Endothelial cell of umbilical vein (primary cell): ENCODE results near the gene PDE1A. TPM values are rescaled to one million over a fixed set of nuclear protein-coding genes. Genes with fewer than 3 reads are reported as not detected.

Experiments used
- BruUV-seq: library from RNA; stranded (reverse); fragments of 400-500 nt; replicated peaks from 2 replicates; lab custom pipeline; 2021; lab: Mats Ljungman, UMichigan
- CTCF ChIA-PET: fragments of 300-600, 350-600 bp; sonication (Branson Sonifier 250); formaldehyde crosslinking; loops from one replicate; lab custom pipeline; 2021; ENCODE audit warnings: antibody characterized with exemption, inconsistent platforms; lab: Charles Lee
- POLR2A ChIA-PET: fragments of 300-600, 350-600 bp; sonication (Branson Sonifier 250); formaldehyde crosslinking; loops from one replicate; lab custom pipeline; 2021; ENCODE audit warnings: antibody characterized with exemption, inconsistent platforms; lab: Charles Lee
- DNase-seq: peaks from one replicate; pipeline ENCODE4 v3.0.0-alpha.2; 2011; ENCODE audit warnings: low read depth, low spot score
- FAIRE-seq: peaks from 2 replicates; lab custom pipeline; 2011; peaks lifted over from hg19 to GRCh38; lab: Jason Lieb, UNC
- H2AFZ ChIP-seq: 2 replicates; pipeline ENCODE4 v1.6.0; 2012; ENCODE audit warnings: low read depth, low read length, control low read depth, inconsistent platforms
- H3K27ac ChIP-seq: 2 replicates; pipeline ENCODE4 v1.5.1; 2011; ENCODE audit warnings: low read depth, mild to moderate bottlenecking, control low read depth, low read length, moderate library complexity; ENCODE audit not compliant: insufficient read depth
- H3K27me3 ChIP-seq, 2 experiments: 2 replicates each; pipeline versions ENCODE4 v1.6.0 to v1.6.1; 2011; ENCODE audit warnings: low read length in 2 of 2, mixed read lengths in 1 of 2; ENCODE audit not compliant: control insufficient read depth in 2 of 2, insufficient read depth in 2 of 2
- H3K36me3 ChIP-seq, 2 experiments: 2 replicates in 1 of 2; 3 replicates in 1 of 2; pipeline ENCODE4 v1.5.1; 2011; ENCODE audit warnings: low read length in 2 of 2, mild to moderate bottlenecking in 1 of 2, moderate library complexity in 1 of 2; ENCODE audit not compliant: control insufficient read depth in 2 of 2, insufficient read depth in 2 of 2; ENCODE audit errors: extremely low read depth in 1 of 2
- H3K4me1 ChIP-seq: 3 replicates; pipeline ENCODE4 v1.5.1; 2011; ENCODE audit warnings: mild to moderate bottlenecking, low read length; ENCODE audit not compliant: control insufficient read depth, insufficient read depth; ENCODE audit errors: extremely low read depth
- H3K4me2 ChIP-seq: 2 replicates; pipeline ENCODE4 v1.6.1; 2011; ENCODE audit warnings: low read length, control low read depth, mixed read lengths; ENCODE audit not compliant: insufficient read depth
- H3K4me3 ChIP-seq, 3 experiments: fragments of 200-600 bp in 1 of 3; sonication (generic), shearing (Covaris generic) in 1 of 3; replicated peaks in 1 of 3; 2 replicates each; pipeline ENCODE4 v1.5.1; 2011 to 2016; ENCODE audit warnings: control low read depth in 3 of 3, low read length in 3 of 3, mild to moderate bottlenecking in 2 of 3, inconsistent platforms in 1 of 3, low read depth in 1 of 3, moderate library complexity in 1 of 3; ENCODE audit not compliant: insufficient read depth in 1 of 3
- H3K79me2 ChIP-seq: 2 replicates; pipeline ENCODE4 v1.6.0; 2012; ENCODE audit warnings: low read length, inconsistent platforms; ENCODE audit not compliant: control insufficient read depth, insufficient read depth
- H3K9ac ChIP-seq: replicated peaks from 2 replicates; pipeline ENCODE3; 2011; ENCODE audit warnings: low read length, control low read depth; ENCODE audit not compliant: insufficient read depth; ENCODE audit errors: extremely low read depth
- H3K9me1 ChIP-seq: replicated peaks from 3 replicates; pipeline ENCODE4 v1.6.0; 2011; ENCODE audit warnings: mild to moderate bottlenecking, low read length; ENCODE audit not compliant: control insufficient read depth, insufficient read depth; ENCODE audit errors: extremely low read depth
- H3K9me3 ChIP-seq: replicated peaks from 2 replicates; pipeline ENCODE4 v1.5.1; 2012; ENCODE audit warnings: low read length, inconsistent platforms; ENCODE audit not compliant: control insufficient read depth, insufficient read depth
- H4K20me1 ChIP-seq: replicated peaks from 2 replicates; pipeline ENCODE3; 2011; ENCODE audit warnings: mild to moderate bottlenecking, low read length; ENCODE audit not compliant: control insufficient read depth, insufficient read depth; ENCODE audit errors: extremely low read depth
- EZH2 ChIP-seq: IDR thresholded peaks from 2 replicates; pipeline ENCODE4 v1.6.1; 2012; ENCODE audit warnings: borderline replicate concordance, low read depth, mild to moderate bottlenecking, moderate library complexity, low read length, inconsistent platforms; ENCODE audit not compliant: severe bottlenecking
- FOS ChIP-seq: IDR thresholded peaks from 2 replicates; pipeline ENCODE4 v1.6.1; 2011; ENCODE audit warnings: mild to moderate bottlenecking, low read length, moderate library complexity, borderline replicate concordance; ENCODE audit not compliant: insufficient read depth
- GATA2 ChIP-seq: IDR thresholded peaks from 2 replicates; pipeline ENCODE4 v1.7.0; 2011; ENCODE audit warnings: low read depth, mild to moderate bottlenecking, moderate library complexity, mixed read lengths, low read length; ENCODE audit not compliant: insufficient read length, insufficient read depth
- JUN ChIP-seq: IDR thresholded peaks from 2 replicates; pipeline ENCODE4 v1.6.1; 2011; ENCODE audit warnings: borderline replicate concordance, low read depth; ENCODE audit not compliant: insufficient read length, insufficient read depth
- MYC ChIP-seq: IDR thresholded peaks from one replicate; pipeline ENCODE4 v1.6.1; 2011; ENCODE audit warnings: mild to moderate bottlenecking, low read depth, low read length
- POLR2A ChIP-seq: IDR thresholded peaks from 2 replicates; pipeline ENCODE4 v1.6.1; 2012; ENCODE audit warnings: low read depth, mild to moderate bottlenecking, control low read depth, low read length
- POLR2AphosphoS5 ChIP-seq: IDR thresholded peaks from 2 replicates; pipeline ENCODE4 v1.6.1; 2012; ENCODE audit warnings: low read depth, mild to moderate bottlenecking, control low read depth, low read length, moderate library complexity; ENCODE audit not compliant: insufficient read depth
- dilution Hi-C: fragments of 300-500 bp; cut with MboI; formaldehyde crosslinking; loops from one replicate; pipeline ENCODE4 v1.15.0; 2019; ENCODE audit warnings: low sequenced_read_pairs; ENCODE audit not compliant: extremely low pct_ligation_motif_present
- intact Hi-C: fragments of 100-400 bp; cut with micrococcal nuclease; formaldehyde crosslinking; loops from one replicate; pipeline ENCODE4 v1.10.0; 2022
- polyA plus RNA-seq, 4 experiments: library from polyadenylated mRNA; depleted of rRNA in 3 of 4; stranded (reverse) in 3 of 4; unstranded in 1 of 4; fragments of >200 nt; gene quantifications; 2 replicates each; pipeline versions ENCODE4 v1.2.1 to v1.2.3, GENCODE V29; 2011 to 2012; ENCODE audit warnings: missing spikeins in 1 of 4
- total RNA-seq: library from RNA; stranded (reverse); gene quantifications from 2 replicates; pipeline ENCODE4 v1.2.3, GENCODE V29; 2021
- TF ChIP-seq, protein P1 (sequence below): IDR thresholded peaks from 2 replicates; pipeline ENCODE4 v1.6.1; 2011; ENCODE audit not compliant: insufficient read depth, insufficient read length
- TF ChIP-seq, protein P2 (sequence below), 2 donors: IDR thresholded peaks; 1 replicate in 1 of 2; 2 replicates in 1 of 2; pipeline ENCODE4 v1.5.1; 2011; ENCODE audit warnings: low read length in 2 of 2, mild to moderate bottlenecking in 2 of 2, moderate library complexity in 2 of 2, control low read depth in 1 of 2, inconsistent platforms in 1 of 2, low read depth in 1 of 2; ENCODE audit not compliant: insufficient read depth in 1 of 2; ENCODE audit errors: extremely low read depth in 1 of 2

PDE1A gene
- total and polyA plus RNA-seq, 2 donors (not counting 3 experiments of a cell fraction or from before 2014, with no cell fraction given): 0.43 to 0.49 TPM

DNA sequence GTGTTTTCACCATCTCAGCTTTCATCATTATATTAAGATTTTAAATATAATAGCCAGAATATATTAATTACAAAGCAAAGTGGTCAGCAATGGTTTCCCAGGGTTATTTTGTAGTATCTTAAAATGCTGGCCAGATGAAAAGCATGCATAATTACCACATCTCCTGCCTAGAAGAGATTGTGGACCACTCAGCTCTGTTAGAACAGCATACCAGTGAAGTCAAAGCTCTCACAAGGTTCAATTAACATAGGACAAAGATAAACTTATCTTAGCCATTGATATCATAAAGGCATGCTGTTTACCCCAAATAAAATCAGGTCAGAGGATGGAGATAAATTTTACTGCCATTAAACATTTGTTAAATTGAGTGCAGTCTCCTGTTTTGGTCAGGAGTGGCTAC lies 19.3 kb upstream of the PDE1A start:
- TF ChIP-seq EZH2: no peak
- TF ChIP-seq, protein P1, sequence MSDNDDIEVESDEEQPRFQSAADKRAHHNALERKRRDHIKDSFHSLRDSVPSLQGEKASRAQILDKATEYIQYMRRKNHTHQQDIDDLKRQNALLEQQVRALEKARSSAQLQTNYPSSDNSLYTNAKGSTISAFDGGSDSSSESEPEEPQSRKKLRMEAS: no peak
- TF ChIP-seq POLR2AphosphoS5: no peak
- no peak for TF ChIP-seq JUN
- TF ChIP-seq, protein P2, sequence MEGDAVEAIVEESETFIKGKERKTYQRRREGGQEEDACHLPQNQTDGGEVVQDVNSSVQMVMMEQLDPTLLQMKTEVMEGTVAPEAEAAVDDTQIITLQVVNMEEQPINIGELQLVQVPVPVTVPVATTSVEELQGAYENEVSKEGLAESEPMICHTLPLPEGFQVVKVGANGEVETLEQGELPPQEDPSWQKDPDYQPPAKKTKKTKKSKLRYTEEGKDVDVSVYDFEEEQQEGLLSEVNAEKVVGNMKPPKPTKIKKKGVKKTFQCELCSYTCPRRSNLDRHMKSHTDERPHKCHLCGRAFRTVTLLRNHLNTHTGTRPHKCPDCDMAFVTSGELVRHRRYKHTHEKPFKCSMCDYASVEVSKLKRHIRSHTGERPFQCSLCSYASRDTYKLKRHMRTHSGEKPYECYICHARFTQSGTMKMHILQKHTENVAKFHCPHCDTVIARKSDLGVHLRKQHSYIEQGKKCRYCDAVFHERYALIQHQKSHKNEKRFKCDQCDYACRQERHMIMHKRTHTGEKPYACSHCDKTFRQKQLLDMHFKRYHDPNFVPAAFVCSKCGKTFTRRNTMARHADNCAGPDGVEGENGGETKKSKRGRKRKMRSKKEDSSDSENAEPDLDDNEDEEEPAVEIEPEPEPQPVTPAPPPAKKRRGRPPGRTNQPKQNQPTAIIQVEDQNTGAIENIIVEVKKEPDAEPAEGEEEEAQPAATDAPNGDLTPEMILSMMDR (IDR thresholded peaks at IDR 0.05; ENCODE audit: extremely low read depth in 1 of 2, insufficient read depth in 1 of 2, low read depth in 1 of 2, low read length in 2 of 2): no peak
- no peak for TF ChIP-seq GATA2
- no peak for TF ChIP-seq POLR2A
- no peak for TF ChIP-seq FOS
- no peak for TF ChIP-seq MYC
- POLR2A ChIA-PET: interaction anchor here (0.6 kb wide), 1 partner anchor 203 kb away, joined by 7 read pairs; no protein-coding TSS in a partner anchor
- no peak overlapping the region for H2AFZ ChIP-seq
- no peak overlapping the region for H3K4me3 ChIP-seq
- no peaks in the 10 kb centered on the region for H3K79me2 ChIP-seq
- no peaks in the 10 kb centered on the region for H3K9me3 ChIP-seq
- H3K36me3 ChIP-seq: no peaks in the 10 kb centered on the region
- no peaks in the 10 kb centered on the region for H4K20me1 ChIP-seq
- CTCF ChIA-PET: interaction anchor here (0.8 to 1.4 kb wide), 2 partner anchors 13 to 37 kb away, joined by 3 to 5 read pairs; no protein-coding TSS in a partner anchor
- FAIRE-seq: no peak
- no peaks in the 10 kb centered on the region for H3K9me1 ChIP-seq
- H3K4me1 ChIP-seq: no peaks in the 10 kb centered on the region
- dilution Hi-C loops (no loop called here), intact Hi-C loops (no loop called here)
- H3K27ac ChIP-seq: no peak overlapping the region
- H3K27me3 ChIP-seq: no peaks in the 10 kb centered on the region
- no peak overlapping the region for H3K9ac ChIP-seq
- no TSS peak for BruUV-seq
- no peak overlapping the region for H3K4me2 ChIP-seq
- no peak for DNase-seq
